B cell (primary cell): ENCODE data around the gene PRR16. TPM values are rescaled to one million over a fixed set of nuclear protein-coding genes. Genes with fewer than 3 reads are reported as not detected.

Experiments
- ATAC-seq: fragments of 200-7000 bp; cut with Tn5 transposase; one replicate; pipeline ENCODE4 v1.10.0; 2021; ENCODE audit warnings: low read depth, mild to moderate bottlenecking, moderate number of reproducible peaks, moderate library complexity
- CTCF ChIA-PET: fragments of 350-600 bp; sonication (Branson Sonifier 250); formaldehyde crosslinking; loops from one replicate; lab custom pipeline; 2021; ENCODE audit warnings: antibody characterized with exemption, inconsistent platforms; lab: Charles Lee
- POLR2A ChIA-PET: fragments of 350-600 bp; sonication (Branson Sonifier 250); formaldehyde crosslinking; loops from one replicate; lab custom pipeline; 2021; ENCODE audit warnings: antibody characterized with exemption; lab: Charles Lee
- DNase-seq: peaks from one replicate; pipeline ENCODE4 v3.0.0; 2013
- H2AFZ ChIP-seq: 2 replicates; pipeline ENCODE4 v1.6.1; 2012; ENCODE audit warnings: mild to moderate bottlenecking, low read depth, low read length; ENCODE audit not compliant: insufficient read depth, poor library complexity, severe bottlenecking
- H3K27ac ChIP-seq, 2 donors: 1 replicate in 1 of 2; 2 replicates in 1 of 2; pipeline ENCODE4 v1.5.1; 2012 to 2013; ENCODE audit warnings: low read length in 2 of 2, mild to moderate bottlenecking in 2 of 2, moderate library complexity in 1 of 2
- H3K27me3 ChIP-seq, 4 experiments: fragments of 200-600 bp in 1 of 4; sonication (generic) in 1 of 4; replicated peaks in 1 of 4; 1 replicate in 2 of 4; 2 replicates in 2 of 4; pipeline versions ENCODE4 v1.6.1 to v1.7.0; 2013 to 2016; ENCODE audit warnings: low read length in 3 of 4, mild to moderate bottlenecking in 2 of 4, mixed read lengths in 1 of 4, moderate library complexity in 1 of 4; ENCODE audit not compliant: insufficient read depth in 4 of 4, control insufficient read depth in 3 of 4; ENCODE audit errors: control extremely low read depth in 1 of 4
- H3K36me3 ChIP-seq, 2 experiments: replicated peaks in 1 of 2; 1 replicate in 1 of 2; 2 replicates in 1 of 2; pipeline versions ENCODE4 v1.6.1 to v1.7.1; 2013; ENCODE audit warnings: low read length in 1 of 2; ENCODE audit not compliant: insufficient read depth in 2 of 2, control insufficient read depth in 1 of 2; ENCODE audit errors: control extremely low read depth in 1 of 2, extremely low read depth in 1 of 2
- H3K4me1 ChIP-seq, 2 donors: fragments of 200-600 bp in 1 of 2; sonication (generic) in 1 of 2; 1 replicate in 1 of 2; 2 replicates in 1 of 2; pipeline versions ENCODE4 v1.5.1 to v1.6.1; 2013 to 2017; ENCODE audit warnings: low read length in 2 of 2; ENCODE audit not compliant: control insufficient read depth in 2 of 2, insufficient read depth in 2 of 2
- H3K4me2 ChIP-seq: replicated peaks from 2 replicates; pipeline ENCODE3; 2012; ENCODE audit warnings: mild to moderate bottlenecking, low read depth, low read length; ENCODE audit not compliant: poor library complexity, severe bottlenecking
- H3K4me3 ChIP-seq, 5 experiments: fragments of 200-600 bp in 1 of 5; sonication (generic) in 1 of 5; 1 replicate in 3 of 5; 2 replicates in 2 of 5; pipeline versions ENCODE4 v1.5.1 to v1.7.0; 2011 to 2016; ENCODE audit warnings: low read length in 4 of 5, mild to moderate bottlenecking in 4 of 5, low read depth in 2 of 5, control low read depth in 1 of 5, moderate library complexity in 1 of 5; ENCODE audit not compliant: insufficient read depth in 1 of 5; ENCODE audit errors: control extremely low read depth in 1 of 5, extremely low read depth in 1 of 5
- H3K79me2 ChIP-seq: fragments of 200-600 bp; sonication (generic); one replicate; pipeline ENCODE4 v1.6.0; 2016; ENCODE audit warnings: low read length; ENCODE audit not compliant: control insufficient read depth, insufficient read depth
- H3K9ac ChIP-seq: fragments of 200-600 bp; sonication (generic); 2 replicates; pipeline ENCODE4 v1.6.1; 2017; ENCODE audit warnings: mild to moderate bottlenecking, low read length, moderate library complexity
- H3K9me3 ChIP-seq, 3 donors: one replicate each; pipeline versions ENCODE4 v1.6.1 to v1.7.1; 2013; ENCODE audit warnings: low read length in 2 of 3; ENCODE audit not compliant: control insufficient read depth in 2 of 3, insufficient read depth in 1 of 3; ENCODE audit errors: control extremely low read depth in 1 of 3
- H4K20me1 ChIP-seq: 2 replicates; pipeline ENCODE4 v1.6.0; 2012; ENCODE audit warnings: mild to moderate bottlenecking, low read length; ENCODE audit not compliant: insufficient read depth, control insufficient read depth, poor library complexity, severe bottlenecking
- H3K27ac Mint-ChIP-seq: one replicate; pipeline ENCODE4 v1.8.0; 2021; ENCODE audit warnings: mixed read lengths
- H3K27me3 Mint-ChIP-seq: one replicate; pipeline ENCODE4 v1.8.0; 2021; ENCODE audit warnings: mixed read lengths
- H3K4me1 Mint-ChIP-seq: one replicate; pipeline ENCODE4 v1.8.0; 2021; ENCODE audit warnings: mixed read lengths
- H3K4me3 Mint-ChIP-seq: one replicate; pipeline ENCODE4 v1.8.0; 2021; ENCODE audit warnings: mixed read lengths
- H3K9me3 Mint-ChIP-seq: one replicate; pipeline ENCODE4 v1.8.0; 2022; ENCODE audit warnings: mixed read lengths; ENCODE audit not compliant: insufficient read depth
- EZH2 ChIP-seq: IDR thresholded peaks from 2 replicates; pipeline ENCODE4 v1.6.1; 2012; ENCODE audit warnings: borderline replicate concordance, low read depth, mild to moderate bottlenecking, moderate library complexity, low read length; ENCODE audit not compliant: insufficient read depth, poor library complexity, severe bottlenecking
- WGBS: methylation state at CpG from one replicate; pipeline ENCODE4 v1.1.5; 2013; ENCODE audit warnings: missing lambda C conversion rate; ENCODE audit not compliant: insufficient coverage; 5-methylcytosine and 5-hydroxymethylcytosine counted together
- intact Hi-C: fragments of 100-400 bp; cut with micrococcal nuclease; formaldehyde crosslinking; loops from one replicate; pipeline ENCODE4 v1.10.0; 2022
- polyA plus RNA-seq: library from polyadenylated mRNA; depleted of rRNA; stranded (reverse); fragments of >200 nt; gene quantifications from 2 replicates; pipeline ENCODE4 v1.2.3, GENCODE V29; 2012
- total RNA-seq, 2 donors: library from RNA; stranded (reverse); fragments of 120-200 nt in 1 of 2; gene quantifications; 1 replicate in 1 of 2; 2 replicates in 1 of 2; pipeline versions ENCODE4 v1.2.3 to v1.2.4, GENCODE V29; 2013 to 2022
- TF ChIP-seq, protein P1 (sequence below): fragments of 200-600 bp; IDR thresholded peaks from one replicate; pipeline ENCODE4 v1.8.0; 2022; ENCODE audit warnings: antibody characterized with exemption, mild to moderate bottlenecking

Gene PRR16
- total and polyA plus RNA-seq, 2 donors (not counting 1 experiment from before 2014, with no cell fraction given): 0.16 TPM; not detected in 1

DNA sequence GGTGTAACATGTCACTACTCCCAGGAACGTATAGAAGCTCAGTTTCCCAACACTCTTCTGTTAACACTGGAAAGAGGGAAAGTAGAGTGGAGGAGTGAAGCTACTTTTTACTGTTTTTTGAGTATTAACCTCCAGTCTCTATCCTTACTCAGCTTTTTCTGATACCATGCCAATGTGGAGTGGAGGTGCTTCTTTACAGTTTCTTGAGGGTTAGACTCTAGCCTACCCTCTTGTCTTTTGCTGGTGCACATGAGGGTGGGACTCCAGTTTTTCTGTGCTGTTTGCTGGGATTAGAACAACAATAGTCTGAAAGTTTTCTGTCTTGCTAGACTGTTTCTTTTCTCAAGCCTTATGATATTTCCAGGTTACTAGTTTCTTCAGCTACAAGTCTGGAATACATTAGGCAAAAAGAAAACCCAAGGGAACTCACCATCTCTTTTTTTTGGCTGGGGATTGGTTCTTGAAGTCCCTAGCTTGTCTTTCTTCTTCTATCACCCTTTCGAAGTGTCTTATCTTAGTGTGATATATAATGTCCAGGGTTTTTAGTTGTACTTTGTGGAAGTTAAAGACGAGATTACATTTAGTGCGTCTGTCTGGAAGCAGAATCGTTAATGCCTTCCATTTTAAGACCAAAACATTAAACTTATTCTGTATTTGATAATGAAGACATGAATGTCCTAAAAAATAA is 35.9 kb downstream of the PRR16 start:
- no peaks in the 10 kb centered on the region for H3K4me1 ChIP-seq

DNA sequence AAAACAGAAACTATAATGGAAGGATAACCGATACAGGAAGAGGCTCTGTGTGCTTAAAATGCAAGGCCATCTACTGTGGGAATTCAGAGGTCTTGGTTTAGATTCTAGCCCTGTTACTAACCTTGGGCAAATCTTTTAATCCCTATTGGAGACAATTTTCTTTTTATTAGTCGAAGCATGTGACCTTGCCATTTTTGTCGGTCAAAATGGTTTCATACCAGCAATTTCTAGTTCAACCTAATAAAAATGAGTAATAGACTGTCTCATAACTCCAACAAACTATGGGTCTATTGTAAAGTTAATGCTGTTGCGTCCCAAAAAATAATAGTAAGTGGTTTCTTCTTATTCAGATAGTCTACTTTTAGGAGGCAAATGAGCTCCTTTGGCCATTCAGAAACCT is 38.4 kb downstream of the PRR16 start:
- Mint-ChIP-seq H3K27me3 (peaks cover 5% of the 10 kb centered on the region), H3K27ac (no peak overlapping the region), H3K4me1 (no peaks in the 10 kb centered on the region), H3K4me3 (no peak overlapping the region), H3K9me3 (no peaks in the 10 kb centered on the region)
- H3K27me3 ChIP-seq: no peaks in the 10 kb centered on the region
- no peaks in the 10 kb centered on the region for H3K9me3 ChIP-seq
- DNase-seq: no peak
- H3K4me1 ChIP-seq: no peaks in the 10 kb centered on the region
- TF ChIP-seq, protein P1, sequence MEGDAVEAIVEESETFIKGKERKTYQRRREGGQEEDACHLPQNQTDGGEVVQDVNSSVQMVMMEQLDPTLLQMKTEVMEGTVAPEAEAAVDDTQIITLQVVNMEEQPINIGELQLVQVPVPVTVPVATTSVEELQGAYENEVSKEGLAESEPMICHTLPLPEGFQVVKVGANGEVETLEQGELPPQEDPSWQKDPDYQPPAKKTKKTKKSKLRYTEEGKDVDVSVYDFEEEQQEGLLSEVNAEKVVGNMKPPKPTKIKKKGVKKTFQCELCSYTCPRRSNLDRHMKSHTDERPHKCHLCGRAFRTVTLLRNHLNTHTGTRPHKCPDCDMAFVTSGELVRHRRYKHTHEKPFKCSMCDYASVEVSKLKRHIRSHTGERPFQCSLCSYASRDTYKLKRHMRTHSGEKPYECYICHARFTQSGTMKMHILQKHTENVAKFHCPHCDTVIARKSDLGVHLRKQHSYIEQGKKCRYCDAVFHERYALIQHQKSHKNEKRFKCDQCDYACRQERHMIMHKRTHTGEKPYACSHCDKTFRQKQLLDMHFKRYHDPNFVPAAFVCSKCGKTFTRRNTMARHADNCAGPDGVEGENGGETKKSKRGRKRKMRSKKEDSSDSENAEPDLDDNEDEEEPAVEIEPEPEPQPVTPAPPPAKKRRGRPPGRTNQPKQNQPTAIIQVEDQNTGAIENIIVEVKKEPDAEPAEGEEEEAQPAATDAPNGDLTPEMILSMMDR: no peak
- ATAC-seq: no peak
- H3K27ac ChIP-seq: no peak overlapping the region
- no peak overlapping the region for H3K9ac ChIP-seq
- POLR2A ChIA-PET: no interaction called here
- intact Hi-C loops: no loop called here
- no peak overlapping the region for H3K4me2 ChIP-seq
- CTCF ChIA-PET: no interaction called here
- H4K20me1 ChIP-seq: no peaks in the 10 kb centered on the region
- H3K79me2 ChIP-seq: no peaks in the 10 kb centered on the region
- no peak overlapping the region for H3K4me3 ChIP-seq
- no peak overlapping the region for H2AFZ ChIP-seq
- H3K36me3 ChIP-seq: no peaks in the 10 kb centered on the region
- WGBS: no CpG with 5 or more reads among the region's 4 CpGs

More for the DNA sequence above, 35.9 kb downstream of the PRR16 start:
- Mint-ChIP-seq H3K4me1 (no peaks in the 10 kb centered on the region), H3K9me3 (no peaks in the 10 kb centered on the region), H3K27ac (no peak overlapping the region), H3K27me3 (peaks cover 5% of the 10 kb centered on the region), H3K4me3 (no peak overlapping the region)
- no peak for ATAC-seq
- Histone ChIP-seq H3K36me3 (no peaks in the 10 kb centered on the region), H3K9me3 (no peaks in the 10 kb centered on the region), H3K4me3 (no peak overlapping the region), H3K27me3 (no peaks in the 10 kb centered on the region), H3K9ac (no peak overlapping the region), H3K27ac (no peak overlapping the region), H4K20me1 (no peaks in the 10 kb centered on the region), H3K4me2 (no peak overlapping the region), H3K79me2 (no peaks in the 10 kb centered on the region), H2AFZ (no peak overlapping the region)
- ChIA-PET CTCF (no interaction called here), POLR2A (no interaction called here)
- no CpG with 5 or more reads among the region's 5 CpGs for WGBS
- DNase-seq: no peak
- intact Hi-C loops: no loop called here
- TF ChIP-seq, protein P1: no peak
- TF ChIP-seq EZH2: no peak
